HepG2 (cell line): Measurements from ENCODE around the gene MXD3. TPM values are rescaled to one million over a fixed set of nuclear protein-coding genes. Genes with fewer than 3 reads are reported as not detected.

ENCODE experiments used
- ASH2L ChIP-seq: fragments of 300-600, 200-600 bp; sonication (generic); IDR thresholded peaks from 2 replicates; pipeline ENCODE4 v1.7.0; 2017; ENCODE audit warnings: low read depth, mild to moderate bottlenecking, moderate library complexity, mixed read lengths, low read length; ENCODE audit not compliant: insufficient read length
- DPF2 ChIP-seq: sonication (generic); formaldehyde crosslinking; IDR thresholded peaks from 2 replicates; pipeline ENCODE4 v1.4.0; 2020; ENCODE audit warnings: mild to moderate bottlenecking, low read depth, missing genetic modification reagents, borderline replicate concordance
- FOSL2 ChIP-seq: sonication (generic); formaldehyde crosslinking; IDR thresholded peaks from 2 replicates; pipeline ENCODE4 v1.4.0; 2020; ENCODE audit warnings: missing genetic modification reagents
- FOXO1 ChIP-seq: sonication (generic); formaldehyde crosslinking; IDR thresholded peaks from 2 replicates; pipeline ENCODE4 v1.4.0; 2020; ENCODE audit warnings: missing genetic modification reagents
- KAT2B ChIP-seq: fragments of 150-350 bp; IDR thresholded peaks from 2 replicates; pipeline ENCODE4 v1.6.1; 2014; ENCODE audit warnings: low read depth, low read length, borderline replicate concordance
- NCOA5 ChIP-seq: sonication (generic); formaldehyde crosslinking; IDR thresholded peaks from 2 replicates; pipeline ENCODE4 v1.4.0; 2020; ENCODE audit warnings: missing genetic modification reagents
- RXRB ChIP-seq: IDR thresholded peaks from 2 replicates; pipeline ENCODE4 v1.6.1; 2016; ENCODE audit warnings: borderline replicate concordance, missing genetic modification reagents, missing compliant biosample characterization
- ZNF205 ChIP-seq: IDR thresholded peaks from 2 replicates; pipeline ENCODE4 v1.6.1; 2018; ENCODE audit warnings: missing biosample characterization, missing genetic modification reagents
- ZNF33A ChIP-seq: sonication (generic); formaldehyde crosslinking; IDR thresholded peaks from 2 replicates; pipeline ENCODE4 v1.5.1; 2020; ENCODE audit warnings: missing genetic modification reagents, mild to moderate bottlenecking, moderate library complexity, borderline replicate concordance
- ZNF484 ChIP-seq: sonication (generic); formaldehyde crosslinking; IDR thresholded peaks from 2 replicates; pipeline ENCODE4 v1.5.1; 2020; ENCODE audit warnings: mild to moderate bottlenecking, low read depth, missing genetic modification reagents, borderline replicate concordance
- ZNF777 ChIP-seq: sonication (generic); formaldehyde crosslinking; IDR thresholded peaks from 2 replicates; pipeline ENCODE4 v1.4.0; 2020; ENCODE audit warnings: missing genetic modification reagents
- ZNF782 ChIP-seq: sonication (generic); formaldehyde crosslinking; IDR thresholded peaks from 2 replicates; pipeline ENCODE4 v1.4.0; 2020; ENCODE audit warnings: missing genetic modification reagents, mild to moderate bottlenecking, borderline replicate concordance
- ZNF841 ChIP-seq: sonication (generic); formaldehyde crosslinking; IDR thresholded peaks from 2 replicates; pipeline ENCODE4 v1.8.1; 2023; ENCODE audit warnings: missing genetic modification reagents, borderline replicate concordance
- polyA plus RNA-seq, 8 experiments: library from polyadenylated mRNA; depleted of rRNA in 3 of 8; stranded (reverse) in 7 of 8; unstranded in 1 of 8; fragments of >200 nt; fragmentation: Illumina TruSeq in 4 of 8; extraction: Trizol in 4 of 8; gene quantifications; 2 replicates each; pipeline versions ENCODE4 v1.2.1 to v1.2.3, GENCODE V29; 2011 to 2016; ENCODE audit warnings: low read depth in 4 of 8, missing spikeins in 1 of 8, mixed read lengths in 1 of 8; ENCODE audit not compliant: insufficient read depth in 1 of 8
- total RNA-seq, 5 experiments: library from RNA; depleted of rRNA; stranded (reverse); fragments of >200 nt; fragmentation: Illumina TruSeq; extraction: Trizol; gene quantifications; 2 replicates each; pipeline ENCODE4 v1.2.3, GENCODE V29; 2016; ENCODE audit warnings: low read depth in 1 of 5
- TF ChIP-seq, protein P1 (sequence below): sonication (generic); formaldehyde crosslinking; IDR thresholded peaks from 2 replicates; pipeline ENCODE4 v1.8.1; 2023; ENCODE audit warnings: missing genetic modification reagents, inconsistent platforms, borderline replicate concordance
- TF ChIP-seq, protein P2 (sequence below): fragments of 450-650 bp; IDR thresholded peaks from 2 replicates; pipeline ENCODE4 v1.6.1; 2017
- TF ChIP-seq, protein P3 (sequence below): sonication (generic); formaldehyde crosslinking; IDR thresholded peaks from 2 replicates; pipeline ENCODE4 v1.4.0; 2020; ENCODE audit warnings: missing genetic modification reagents
- TF ChIP-seq, protein P4 (sequence below): sonication (generic); formaldehyde crosslinking; IDR thresholded peaks from 2 replicates; pipeline ENCODE4 v1.5.1; 2020; ENCODE audit warnings: mild to moderate bottlenecking, moderate library complexity, missing genetic modification reagents
- TF ChIP-seq, protein P5 (sequence below): IDR thresholded peaks from 2 replicates; pipeline ENCODE4 v1.6.1; 2016; ENCODE audit warnings: missing biosample characterization, missing genetic modification reagents, low read depth
- TF ChIP-seq, protein P6 (sequence below): IDR thresholded peaks from 2 replicates; pipeline ENCODE4 v1.6.1; 2016; ENCODE audit warnings: low read depth, borderline replicate concordance

Gene MXD3
- total and polyA plus RNA-seq, 2 of the 13 experiments (the other 11 are each of a cell fraction or from before 2014, with no cell fraction given), result 10.5 to 12.8 TPM

DNA sequence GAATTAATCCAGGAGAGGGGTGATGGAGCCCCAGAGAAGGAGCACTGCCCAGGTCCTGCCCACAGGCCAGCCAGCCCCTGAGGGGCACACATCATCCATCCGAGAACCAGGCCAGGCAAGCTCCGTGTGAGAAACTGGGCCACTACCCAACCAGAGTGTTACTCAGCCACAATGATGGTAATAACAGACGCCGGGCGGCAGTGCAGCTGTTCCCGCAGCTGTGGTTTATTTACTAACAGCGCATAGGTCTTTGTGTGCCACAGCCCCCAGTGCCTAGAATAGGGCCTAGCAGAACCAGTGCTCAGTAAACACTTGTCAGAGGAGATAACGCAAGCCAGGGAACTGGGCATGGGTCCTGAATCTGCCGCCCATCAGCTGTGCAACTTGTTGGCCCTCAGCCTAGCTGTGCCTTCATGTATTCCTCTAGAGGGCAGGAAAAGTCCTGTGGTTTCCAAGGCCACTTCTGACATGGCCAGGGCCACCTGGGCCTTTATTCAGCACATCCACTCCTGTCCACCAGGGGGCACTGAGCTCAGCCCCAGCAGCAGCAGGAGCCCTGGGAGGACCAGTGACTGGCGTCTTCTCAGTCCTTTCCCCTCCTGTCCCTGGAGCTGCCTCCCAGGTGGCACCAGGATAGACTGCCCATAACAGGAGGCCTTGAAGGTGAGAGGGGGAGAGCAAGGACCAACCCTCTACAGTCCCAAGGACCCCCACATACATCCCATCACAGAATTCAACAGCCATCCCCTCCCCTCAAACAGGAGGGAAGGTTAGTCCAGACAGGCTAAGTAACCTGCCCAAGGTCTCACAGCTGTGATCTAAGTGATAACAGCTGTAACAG, 2.1 kb downstream of the MXD3 start (continued):
- TF ChIP-seq, protein P1, sequence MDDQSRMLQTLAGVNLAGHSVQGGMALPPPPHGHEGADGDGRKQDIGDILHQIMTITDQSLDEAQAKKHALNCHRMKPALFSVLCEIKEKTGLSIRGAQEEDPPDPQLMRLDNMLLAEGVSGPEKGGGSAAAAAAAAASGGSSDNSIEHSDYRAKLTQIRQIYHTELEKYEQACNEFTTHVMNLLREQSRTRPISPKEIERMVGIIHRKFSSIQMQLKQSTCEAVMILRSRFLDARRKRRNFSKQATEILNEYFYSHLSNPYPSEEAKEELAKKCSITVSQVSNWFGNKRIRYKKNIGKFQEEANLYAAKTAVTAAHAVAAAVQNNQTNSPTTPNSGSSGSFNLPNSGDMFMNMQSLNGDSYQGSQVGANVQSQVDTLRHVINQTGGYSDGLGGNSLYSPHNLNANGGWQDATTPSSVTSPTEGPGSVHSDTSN (CRISPR knock-in tag), result no peak
- TF ChIP-seq ZNF782 (CRISPR knock-in tag) (no peak), ZNF205 (CRISPR knock-in tag) (no peak), NCOA5 (CRISPR knock-in tag) (no peak), RXRB (CRISPR knock-in tag) (no peak), ZNF484 (no peak), ASH2L (no peak), ZNF841 (CRISPR knock-in tag) (no peak), ZNF33A (no peak), KAT2B (no peak), DPF2 (CRISPR knock-in tag) (no peak), FOXO1 (CRISPR knock-in tag) (no peak), FOSL2 (peak; percentile 40; the same call in 1 of the 2 replicates), ZNF777 (CRISPR knock-in tag) (no peak)
- TF ChIP-seq, protein P2, sequence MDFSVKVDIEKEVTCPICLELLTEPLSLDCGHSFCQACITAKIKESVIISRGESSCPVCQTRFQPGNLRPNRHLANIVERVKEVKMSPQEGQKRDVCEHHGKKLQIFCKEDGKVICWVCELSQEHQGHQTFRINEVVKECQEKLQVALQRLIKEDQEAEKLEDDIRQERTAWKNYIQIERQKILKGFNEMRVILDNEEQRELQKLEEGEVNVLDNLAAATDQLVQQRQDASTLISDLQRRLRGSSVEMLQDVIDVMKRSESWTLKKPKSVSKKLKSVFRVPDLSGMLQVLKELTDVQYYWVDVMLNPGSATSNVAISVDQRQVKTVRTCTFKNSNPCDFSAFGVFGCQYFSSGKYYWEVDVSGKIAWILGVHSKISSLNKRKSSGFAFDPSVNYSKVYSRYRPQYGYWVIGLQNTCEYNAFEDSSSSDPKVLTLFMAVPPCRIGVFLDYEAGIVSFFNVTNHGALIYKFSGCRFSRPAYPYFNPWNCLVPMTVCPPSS, result no peak
- TF ChIP-seq, protein P3, sequence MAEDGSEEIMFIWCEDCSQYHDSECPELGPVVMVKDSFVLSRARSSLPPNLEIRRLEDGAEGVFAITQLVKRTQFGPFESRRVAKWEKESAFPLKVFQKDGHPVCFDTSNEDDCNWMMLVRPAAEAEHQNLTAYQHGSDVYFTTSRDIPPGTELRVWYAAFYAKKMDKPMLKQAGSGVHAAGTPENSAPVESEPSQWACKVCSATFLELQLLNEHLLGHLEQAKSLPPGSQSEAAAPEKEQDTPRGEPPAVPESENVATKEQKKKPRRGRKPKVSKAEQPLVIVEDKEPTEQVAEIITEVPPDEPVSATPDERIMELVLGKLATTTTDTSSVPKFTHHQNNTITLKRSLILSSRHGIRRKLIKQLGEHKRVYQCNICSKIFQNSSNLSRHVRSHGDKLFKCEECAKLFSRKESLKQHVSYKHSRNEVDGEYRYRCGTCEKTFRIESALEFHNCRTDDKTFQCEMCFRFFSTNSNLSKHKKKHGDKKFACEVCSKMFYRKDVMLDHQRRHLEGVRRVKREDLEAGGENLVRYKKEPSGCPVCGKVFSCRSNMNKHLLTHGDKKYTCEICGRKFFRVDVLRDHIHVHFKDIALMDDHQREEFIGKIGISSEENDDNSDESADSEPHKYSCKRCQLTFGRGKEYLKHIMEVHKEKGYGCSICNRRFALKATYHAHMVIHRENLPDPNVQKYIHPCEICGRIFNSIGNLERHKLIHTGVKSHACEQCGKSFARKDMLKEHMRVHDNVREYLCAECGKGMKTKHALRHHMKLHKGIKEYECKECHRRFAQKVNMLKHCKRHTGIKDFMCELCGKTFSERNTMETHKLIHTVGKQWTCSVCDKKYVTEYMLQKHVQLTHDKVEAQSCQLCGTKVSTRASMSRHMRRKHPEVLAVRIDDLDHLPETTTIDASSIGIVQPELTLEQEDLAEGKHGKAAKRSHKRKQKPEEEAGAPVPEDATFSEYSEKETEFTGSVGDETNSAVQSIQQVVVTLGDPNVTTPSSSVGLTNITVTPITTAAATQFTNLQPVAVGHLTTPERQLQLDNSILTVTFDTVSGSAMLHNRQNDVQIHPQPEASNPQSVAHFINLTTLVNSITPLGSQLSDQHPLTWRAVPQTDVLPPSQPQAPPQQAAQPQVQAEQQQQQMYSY (CRISPR knock-in tag), result no peak
- TF ChIP-seq, protein P4, sequence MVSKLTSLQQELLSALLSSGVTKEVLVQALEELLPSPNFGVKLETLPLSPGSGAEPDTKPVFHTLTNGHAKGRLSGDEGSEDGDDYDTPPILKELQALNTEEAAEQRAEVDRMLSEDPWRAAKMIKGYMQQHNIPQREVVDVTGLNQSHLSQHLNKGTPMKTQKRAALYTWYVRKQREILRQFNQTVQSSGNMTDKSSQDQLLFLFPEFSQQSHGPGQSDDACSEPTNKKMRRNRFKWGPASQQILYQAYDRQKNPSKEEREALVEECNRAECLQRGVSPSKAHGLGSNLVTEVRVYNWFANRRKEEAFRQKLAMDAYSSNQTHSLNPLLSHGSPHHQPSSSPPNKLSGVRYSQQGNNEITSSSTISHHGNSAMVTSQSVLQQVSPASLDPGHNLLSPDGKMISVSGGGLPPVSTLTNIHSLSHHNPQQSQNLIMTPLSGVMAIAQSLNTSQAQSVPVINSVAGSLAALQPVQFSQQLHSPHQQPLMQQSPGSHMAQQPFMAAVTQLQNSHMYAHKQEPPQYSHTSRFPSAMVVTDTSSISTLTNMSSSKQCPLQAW (CRISPR knock-in tag), result no peak
- TF ChIP-seq, protein P5, sequence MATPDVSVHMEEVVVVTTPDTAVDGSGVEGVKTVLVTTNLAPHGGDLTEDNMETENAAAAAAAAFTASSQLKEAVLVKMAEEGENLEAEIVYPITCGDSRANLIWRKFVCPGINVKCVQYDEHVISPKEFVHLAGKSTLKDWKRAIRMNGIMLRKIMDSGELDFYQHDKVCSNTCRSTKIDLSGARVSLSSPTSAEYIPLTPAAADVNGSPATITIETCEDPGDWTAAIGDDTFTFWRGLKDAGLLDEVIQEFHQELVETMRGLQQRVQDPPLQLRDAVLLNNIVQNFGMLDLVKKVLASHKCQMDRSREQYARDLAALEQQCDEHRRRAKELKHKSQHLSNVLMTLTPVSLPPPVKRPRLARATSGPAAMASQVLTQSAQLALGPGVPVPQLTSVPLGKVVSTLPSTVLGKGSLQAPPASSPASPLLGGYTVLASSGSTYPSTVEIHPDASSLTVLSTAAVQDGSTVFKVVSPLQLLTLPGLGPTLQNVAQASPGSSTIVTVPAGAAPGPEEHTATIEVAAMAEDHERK (CRISPR knock-in tag), result no peak
- TF ChIP-seq, protein P6, sequence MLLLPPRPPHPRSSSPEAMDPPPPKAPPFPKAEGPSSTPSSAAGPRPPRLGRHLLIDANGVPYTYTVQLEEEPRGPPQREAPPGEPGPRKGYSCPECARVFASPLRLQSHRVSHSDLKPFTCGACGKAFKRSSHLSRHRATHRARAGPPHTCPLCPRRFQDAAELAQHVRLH (CRISPR knock-in tag), result 0 out of 2 replicates have a peak, but pooled peaks have one; percentile 22
